SHP77 treated with DMSO at 0.1 percent for 48 hours (cell line): ENCODE results near the gene EIF3CL.
"Not testable (repeated sequence)": the region's sequence is repeated elsewhere in the genome, so short reads cannot be mapped to it uniquely, and the experiment has no call there.

Experiments
- DNase-seq: peaks from one replicate; lab custom pipeline; 2025; lab: John Stamatoyannopoulos, UW

Gene EIF3CL

DNA sequence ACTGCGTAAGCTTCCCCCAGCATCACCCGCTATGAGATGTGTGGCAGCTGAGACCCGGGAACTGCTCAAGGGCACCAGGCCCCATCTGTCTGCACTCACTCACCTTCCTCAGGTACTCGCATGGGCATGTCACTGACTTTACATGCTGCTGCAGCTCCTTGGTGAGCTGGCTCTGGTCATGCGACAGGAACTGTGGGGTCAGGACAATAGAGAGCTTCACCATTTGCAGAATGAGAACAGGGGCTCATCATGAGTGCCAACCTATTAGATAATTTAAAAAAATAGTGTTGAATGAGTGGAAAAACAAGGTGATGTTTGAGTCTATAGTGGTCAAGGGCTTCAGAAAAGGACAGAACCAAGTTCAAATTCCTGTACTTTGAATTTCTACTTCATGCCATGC, 41.0 kb downstream of the EIF3CL start:
- not testable (repeated sequence) for DNase-seq

DNA sequence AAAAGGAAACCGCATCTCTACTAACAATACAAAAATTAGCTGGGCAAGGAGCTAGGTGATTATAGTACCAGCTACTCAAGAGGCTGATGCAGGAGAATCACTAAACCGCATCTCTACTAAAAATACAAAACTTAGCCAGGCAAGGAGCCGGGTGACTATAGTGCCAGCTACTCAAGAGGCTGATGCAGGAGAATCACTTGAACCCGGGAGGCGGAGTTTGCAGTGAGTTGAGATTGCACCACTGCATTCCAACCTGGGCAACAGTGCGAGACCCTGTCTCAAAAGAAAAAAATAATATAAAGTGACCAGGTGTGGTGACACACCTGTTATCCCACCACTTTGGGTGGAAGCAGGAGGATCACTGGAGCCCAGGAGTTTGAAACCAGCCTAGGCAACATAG, 65.4 kb downstream of the EIF3CL start:
- not testable (repeated sequence) for DNase-seq

DNA sequence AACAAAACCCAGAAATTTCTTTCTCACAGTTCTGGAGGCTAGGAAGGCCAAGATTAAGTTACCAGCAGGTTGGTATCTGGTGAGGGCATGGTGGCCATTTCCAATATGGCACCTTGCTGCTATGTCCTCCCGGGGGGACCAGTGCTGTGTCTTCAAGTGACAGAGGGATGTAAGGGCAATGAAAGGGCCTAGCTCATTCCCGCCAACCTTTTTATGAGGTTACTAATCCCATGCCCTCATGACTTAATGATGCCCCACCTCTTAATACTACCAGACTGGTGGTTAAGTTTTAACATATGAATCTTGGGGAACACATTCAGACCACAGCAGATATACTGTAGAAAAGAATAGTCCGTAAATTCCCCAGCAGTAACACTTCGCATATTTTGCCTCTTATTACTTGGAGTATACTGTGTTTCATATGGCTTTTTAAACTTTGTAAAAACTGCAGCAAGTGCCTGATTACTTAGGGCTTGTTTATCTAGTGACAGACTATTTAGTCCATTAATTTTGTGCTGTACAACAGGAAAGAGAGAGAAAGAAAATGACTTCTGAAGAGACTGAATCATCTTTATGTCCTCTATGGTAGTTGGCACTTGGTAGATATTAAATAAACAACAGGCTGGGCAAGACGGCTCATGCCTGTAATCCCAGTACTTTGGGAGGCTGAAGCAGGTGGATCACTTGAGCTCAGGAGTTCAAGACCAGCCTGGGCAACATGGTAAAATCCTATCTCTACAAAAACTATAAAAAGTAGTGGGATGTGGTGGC, 66.5 kb downstream of the EIF3CL start:
- DNase-seq, result not testable (repeated sequence)

DNA sequence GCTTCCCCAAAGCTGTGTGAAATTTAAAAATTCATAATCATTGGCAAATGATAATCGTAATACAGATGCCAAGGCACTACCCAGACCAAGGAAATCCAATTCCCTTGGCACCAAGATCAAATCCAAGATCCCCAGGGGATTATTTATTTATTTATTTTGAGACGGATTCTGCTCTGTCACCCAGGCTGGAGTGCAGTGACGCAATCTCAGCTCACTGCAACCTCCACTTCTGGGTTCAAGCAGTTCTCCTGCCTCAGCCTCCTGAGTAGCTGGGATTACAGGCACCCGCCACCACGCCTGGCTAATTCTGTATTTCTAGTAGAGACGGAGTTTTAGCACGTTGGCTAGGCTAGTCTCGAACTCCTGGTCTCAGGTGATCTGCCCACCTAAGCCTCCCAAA, 68.0 kb downstream of the EIF3CL start:
- not testable (repeated sequence) for DNase-seq

DNA sequence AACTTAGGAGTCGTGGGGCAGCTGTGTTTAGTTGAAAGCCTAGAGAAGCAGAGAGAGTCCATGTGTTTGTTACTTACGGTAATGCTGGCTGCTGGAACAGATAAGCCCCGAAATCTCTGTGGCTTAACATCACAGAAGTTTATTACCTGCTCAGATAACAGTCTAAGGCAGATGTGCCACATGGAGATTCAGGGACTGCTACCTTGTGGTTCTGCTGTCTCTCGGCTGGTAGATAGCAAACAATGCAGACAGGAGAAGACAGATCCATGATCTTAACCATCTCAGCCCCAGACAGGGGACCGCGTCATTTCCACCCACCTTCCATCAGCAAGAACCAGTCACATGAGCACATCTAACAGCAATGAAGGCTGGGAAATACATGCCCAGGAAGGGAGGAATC, 71.0 kb downstream of the EIF3CL start:
- DNase-seq, result not testable (repeated sequence)

DNA sequence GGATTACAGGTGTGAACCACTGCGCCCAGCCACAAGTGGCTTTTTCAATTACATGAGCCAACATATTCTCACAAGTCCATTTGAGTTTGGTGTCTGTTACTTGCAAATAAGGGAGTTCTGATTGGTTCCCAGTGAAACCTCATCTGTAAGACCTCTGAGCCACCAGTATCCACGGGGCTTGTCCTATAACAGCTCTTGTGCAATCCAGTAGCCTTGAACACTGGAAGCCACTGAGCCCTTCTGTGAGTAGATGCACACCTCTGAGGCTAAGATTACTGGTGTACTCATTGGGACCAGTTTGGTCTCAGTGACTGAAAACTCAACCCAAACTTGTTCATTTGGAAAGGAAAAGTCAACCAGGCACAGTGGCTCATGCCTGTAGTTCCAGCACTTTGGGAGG, 72.7 kb downstream of the EIF3CL start:
- DNase-seq, result not testable (repeated sequence)

DNA sequence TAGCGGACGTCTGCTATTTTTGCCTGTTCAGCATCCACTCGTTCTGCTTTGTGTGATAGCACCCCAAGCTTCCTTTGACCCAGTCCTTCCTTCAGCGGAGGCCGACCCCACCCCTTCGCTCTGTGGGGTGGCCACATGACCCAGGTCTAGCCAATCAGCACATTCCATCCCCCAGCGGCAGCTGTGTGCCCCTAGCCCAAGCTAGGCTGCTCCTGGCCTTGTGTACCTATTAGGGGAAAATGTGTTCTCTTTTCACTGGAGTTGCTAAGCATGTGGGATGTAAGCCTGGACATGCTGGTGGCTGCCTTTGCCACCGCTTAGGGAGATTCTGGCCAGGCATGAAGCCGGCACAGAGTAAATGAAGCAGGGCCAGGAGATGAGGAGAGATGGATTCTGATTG, 73.4 kb downstream of the EIF3CL start:
- not testable (repeated sequence) for DNase-seq
